ENCODE measurements around the gene BHLHA9. TPM values are rescaled to one million over a fixed set of nuclear protein-coding genes. Genes with fewer than 3 reads are reported as not detected.
A peak's percentile ranks its signal among the peaks of the same experiment; 100 is the strongest.

The BHLHA9 gene
- not detected for total RNA-seq

DNA sequence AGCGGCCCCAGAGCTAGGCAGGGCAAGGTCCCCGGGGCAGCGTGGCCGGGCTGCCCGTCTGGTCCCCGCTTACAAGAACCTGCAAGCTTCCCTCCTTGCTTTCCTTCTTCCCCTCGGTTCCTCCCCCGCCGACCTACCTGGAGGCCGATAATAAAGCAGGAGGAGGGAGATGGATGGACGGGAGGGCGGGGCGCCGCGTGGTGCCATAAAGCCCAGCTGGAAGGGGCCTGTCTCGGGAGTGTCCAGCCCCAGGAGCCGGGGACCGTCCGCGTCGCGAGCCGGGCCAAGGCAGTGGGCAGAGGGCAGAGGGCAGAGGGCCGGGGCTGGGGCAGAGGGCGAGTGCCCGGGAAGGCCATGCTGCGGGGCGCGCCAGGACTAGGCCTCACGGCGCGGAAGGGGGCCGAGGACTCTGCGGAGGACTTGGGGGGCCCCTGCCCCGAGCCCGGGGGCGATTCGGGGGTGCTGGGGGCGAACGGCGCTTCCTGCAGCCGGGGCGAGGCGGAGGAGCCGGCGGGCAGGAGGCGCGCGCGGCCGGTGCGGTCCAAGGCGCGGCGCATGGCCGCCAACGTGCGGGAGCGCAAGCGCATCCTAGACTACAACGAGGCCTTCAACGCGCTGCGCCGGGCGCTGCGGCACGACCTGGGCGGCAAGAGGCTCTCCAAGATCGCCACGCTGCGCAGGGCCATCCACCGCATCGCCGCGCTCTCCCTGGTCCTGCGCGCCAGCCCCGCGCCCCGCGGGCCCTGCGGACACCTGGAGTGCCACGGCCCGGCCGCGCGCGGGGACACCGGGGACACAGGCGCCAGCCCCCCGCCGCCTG is at the start of gene BHLHA9:
BHLHA9 (plus strand) TSS at position 235 of the 820 bp plus-strand sequence; CDS start at position 355, 120 bp downstream.
- peaks cover 13% of the 10 kb centered on the region for H3K4me1 Mint-ChIP-seq (ENCODE audit: low read depth)
- DNase-seq (no peak), ATAC-seq (no peak)
- no peaks in the 10 kb centered on the region for H3K9me3 Mint-ChIP-seq
- H3K27me3 Mint-ChIP-seq (ENCODE audit: low read depth): peaks cover 31% of the 10 kb centered on the region
- H3K4me3 Mint-ChIP-seq: peak within 1 kb of the TSS; percentile 90
- no peaks in the 10 kb centered on the region for H3K36me3 Mint-ChIP-seq (ENCODE audit: insufficient read depth)

DNA sequence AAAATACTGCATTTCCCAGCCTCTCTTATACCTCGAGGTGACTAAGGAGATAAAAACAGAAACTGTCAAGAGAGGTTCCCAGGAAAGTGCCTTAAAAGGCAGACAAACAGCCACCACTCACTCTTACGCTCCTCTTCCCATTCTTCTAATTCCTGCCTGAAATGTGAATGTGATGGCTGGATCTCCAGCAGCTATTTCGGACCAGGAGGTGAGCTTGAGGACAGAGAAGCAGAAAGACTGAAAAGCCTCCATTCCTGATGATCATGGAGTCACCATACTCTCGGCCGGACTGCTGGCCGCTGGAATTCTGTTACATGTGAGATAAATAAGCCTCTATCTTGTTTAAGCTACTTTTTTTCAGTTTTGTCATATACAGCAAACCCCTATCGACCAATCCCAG is 49.0 kb upstream of the BHLHA9 start:
- no peak overlapping the region for H3K4me3 Mint-ChIP-seq
- no peaks in the 10 kb centered on the region for H3K36me3 Mint-ChIP-seq (ENCODE audit: insufficient read depth)
- H3K27me3 Mint-ChIP-seq (ENCODE audit: low read depth): peaks cover 10% of the 10 kb centered on the region
- ATAC-seq (no peak), DNase-seq (no peak)
- H3K4me1 Mint-ChIP-seq (ENCODE audit: low read depth): peaks cover 1% of the 10 kb centered on the region
- no peaks in the 10 kb centered on the region for H3K9me3 Mint-ChIP-seq

DNA sequence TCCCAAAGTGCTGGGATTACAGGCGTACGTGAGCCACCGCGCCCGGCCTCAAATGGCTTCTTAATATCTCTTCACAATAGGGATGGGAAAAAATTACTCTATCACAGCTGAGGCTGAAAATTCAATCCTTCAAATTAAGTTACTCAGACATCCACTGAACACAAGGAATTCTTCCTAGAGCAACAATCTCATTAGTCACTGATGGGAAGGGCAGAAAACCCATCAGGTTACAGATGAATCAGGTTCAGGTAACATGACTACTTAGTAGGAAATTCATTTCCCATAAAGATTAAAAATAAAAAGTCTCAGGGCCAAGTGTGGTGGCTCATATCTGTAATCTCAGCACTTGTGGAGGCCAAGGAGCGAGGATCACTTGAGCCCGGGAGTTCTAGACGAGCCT is 47.9 kb upstream of the BHLHA9 start:
- Mint-ChIP-seq H3K27me3 (ENCODE audit: low read depth) (peaks cover 19% of the 10 kb centered on the region), H3K9me3 (no peaks in the 10 kb centered on the region), H3K4me1 (ENCODE audit: low read depth) (no peaks in the 10 kb centered on the region), H3K36me3 (ENCODE audit: insufficient read depth) (no peaks in the 10 kb centered on the region), H3K4me3 (no peak overlapping the region)
- ATAC-seq: no peak
- no peak for DNase-seq

DNA sequence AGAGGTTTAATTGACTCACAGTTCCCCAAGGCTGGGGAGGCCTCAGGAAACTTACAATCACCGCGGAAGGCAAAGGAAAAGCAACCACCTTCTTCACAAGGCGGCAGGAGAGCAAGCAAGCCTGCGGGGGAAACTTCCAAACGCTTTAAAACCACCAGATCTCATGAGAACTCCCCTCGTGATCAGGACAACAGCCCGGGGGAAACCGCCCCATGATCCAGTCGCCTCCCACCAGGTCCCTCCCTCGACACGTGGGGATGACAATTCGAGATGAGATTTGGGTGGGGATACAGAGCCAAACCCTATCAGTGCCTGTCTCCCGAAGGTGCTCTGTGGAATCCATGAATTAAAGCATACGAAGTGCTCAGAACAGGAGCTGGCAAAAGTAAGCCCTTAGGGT is 46.6 kb upstream of the BHLHA9 start:
- DNase-seq (no peak), ATAC-seq (no peak)
- Mint-ChIP-seq H3K9me3 (no peaks in the 10 kb centered on the region), H3K4me3 (no peak overlapping the region), H3K27me3 (ENCODE audit: low read depth) (peaks cover 28% of the 10 kb centered on the region), H3K4me1 (ENCODE audit: low read depth) (peaks cover 8% of the 10 kb centered on the region), H3K36me3 (ENCODE audit: insufficient read depth) (no peaks in the 10 kb centered on the region)

DNA sequence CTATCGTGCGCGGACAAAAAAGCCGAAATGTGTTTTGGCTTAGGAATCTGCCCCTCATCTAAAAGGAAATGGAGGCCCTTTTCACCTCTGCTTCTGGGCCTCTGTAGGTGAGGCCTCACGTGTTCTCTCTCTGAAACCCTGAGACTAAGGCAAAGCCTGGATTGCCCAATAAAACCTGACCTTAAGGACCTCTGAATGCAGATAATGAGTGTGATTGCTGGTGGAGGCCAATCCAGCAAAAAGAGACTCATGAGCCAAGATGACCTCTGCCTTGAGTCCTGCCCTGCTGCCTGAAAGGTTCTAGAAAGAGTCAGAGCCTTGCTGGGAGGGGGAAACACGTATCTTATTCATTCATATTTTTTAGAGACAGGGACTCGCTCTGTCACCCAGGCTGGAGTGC is 45.9 kb upstream of the BHLHA9 start:
- ATAC-seq (no peak), DNase-seq (no peak)
- Mint-ChIP-seq H3K36me3 (ENCODE audit: insufficient read depth) (no peaks in the 10 kb centered on the region), H3K9me3 (no peaks in the 10 kb centered on the region), H3K4me3 (no peak overlapping the region), H3K27me3 (ENCODE audit: low read depth) (peaks cover 28% of the 10 kb centered on the region), H3K4me1 (ENCODE audit: low read depth) (peaks cover 8% of the 10 kb centered on the region)

DNA sequence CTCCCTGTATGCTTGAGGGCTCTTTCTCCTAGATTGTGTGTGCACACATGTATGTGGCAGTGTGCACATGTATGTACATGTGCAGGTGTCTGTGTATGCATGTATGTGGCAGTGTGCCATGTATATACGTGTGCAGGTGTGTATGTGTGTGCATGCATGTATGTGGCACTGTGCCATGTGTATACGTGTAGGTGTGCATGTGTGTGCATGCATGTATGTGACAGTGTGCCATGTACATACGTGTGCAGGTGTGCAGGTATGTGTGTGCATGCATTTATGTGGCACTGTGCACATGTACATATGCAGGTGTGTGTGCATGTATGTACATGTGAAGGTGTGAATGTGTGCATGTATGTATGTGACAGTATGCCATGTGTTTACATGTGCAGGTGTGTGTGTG is 43.9 kb upstream of the BHLHA9 start:
- ATAC-seq (no peak), DNase-seq (no peak)
- Mint-ChIP-seq H3K4me1 (ENCODE audit: low read depth) (peaks cover 13% of the 10 kb centered on the region), H3K27me3 (ENCODE audit: low read depth) (peaks cover 39% of the 10 kb centered on the region), H3K9me3 (no peaks in the 10 kb centered on the region), H3K4me3 (no peak overlapping the region), H3K36me3 (ENCODE audit: insufficient read depth) (no peaks in the 10 kb centered on the region)

DNA sequence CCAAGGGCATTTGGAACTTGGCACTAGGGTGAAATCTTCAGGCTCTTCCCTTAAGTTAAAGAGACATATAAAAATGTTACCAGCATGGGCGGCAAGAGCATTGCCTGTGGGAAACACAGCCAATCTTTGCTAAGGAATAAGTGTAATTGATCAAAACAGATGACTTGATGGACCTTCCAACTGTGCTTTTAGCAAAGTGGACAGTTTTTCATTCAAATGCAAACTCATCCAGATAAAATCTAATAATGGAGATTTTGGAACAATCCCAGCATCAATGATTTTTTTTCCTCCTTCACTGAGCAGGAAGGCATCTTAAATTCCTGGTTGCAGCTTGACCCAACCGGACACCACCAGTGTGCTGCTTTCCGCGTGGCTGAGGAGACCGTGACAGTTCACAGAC is 42.9 kb upstream of the BHLHA9 start:
- no peaks in the 10 kb centered on the region for H3K36me3 Mint-ChIP-seq (ENCODE audit: insufficient read depth)
- DNase-seq (no peak), ATAC-seq (no peak)
- peaks cover 17% of the 10 kb centered on the region for H3K4me1 Mint-ChIP-seq (ENCODE audit: low read depth)
- no peaks in the 10 kb centered on the region for H3K9me3 Mint-ChIP-seq
- H3K27me3 Mint-ChIP-seq (ENCODE audit: low read depth): peaks cover 46% of the 10 kb centered on the region
- H3K4me3 Mint-ChIP-seq: peak overlapping the region; percentile 81

GRCh38 chr17:1227917-1228780 is 42.1 kb upstream of the BHLHA9 start:
- peaks cover 51% of the 10 kb centered on the region for H3K27me3 Mint-ChIP-seq (ENCODE audit: low read depth)

DNA sequence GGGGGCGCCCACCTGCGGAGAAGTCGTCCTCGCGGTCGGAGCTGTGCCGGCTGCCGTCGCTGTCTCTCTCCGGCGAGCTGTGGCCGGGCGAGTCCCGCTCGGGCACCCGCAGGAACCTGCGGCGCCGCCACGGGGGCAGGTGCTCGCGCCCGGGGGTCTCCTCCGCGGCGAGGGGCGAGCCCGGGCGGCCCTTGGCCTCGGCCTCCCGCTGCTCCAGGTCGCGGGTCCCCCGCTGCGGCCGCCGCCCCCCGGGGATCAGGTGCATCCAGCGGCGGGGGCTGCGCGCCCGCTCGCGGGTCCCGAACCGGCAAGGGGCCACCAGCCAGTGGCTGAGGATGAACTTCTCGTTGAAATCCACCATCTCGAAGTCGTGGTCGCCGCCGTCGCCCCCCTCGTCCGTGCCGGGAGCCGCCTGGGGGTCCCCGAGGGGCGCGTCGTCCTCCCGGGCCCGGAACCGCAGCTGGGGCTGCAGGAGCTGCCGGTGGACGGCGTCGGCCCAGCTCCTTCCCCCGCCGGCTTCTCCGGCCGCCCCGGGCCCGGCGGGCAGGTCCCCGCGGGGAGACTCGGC is 41.4 kb upstream of the BHLHA9 start:
- Mint-ChIP-seq H3K36me3 (ENCODE audit: insufficient read depth) (no peaks in the 10 kb centered on the region), H3K4me3 (no peak overlapping the region), H3K4me1 (ENCODE audit: low read depth) (peaks cover 17% of the 10 kb centered on the region), H3K27me3 (ENCODE audit: low read depth) (peaks cover 51% of the 10 kb centered on the region), H3K9me3 (no peaks in the 10 kb centered on the region)
- DNase-seq (no peak), ATAC-seq (peak; percentile 29 to 31)

More at GRCh38 chr17:1227917-1228780, 42.1 kb upstream of the BHLHA9 start:
- peak; percentile 11 for DNase-seq
- Mint-ChIP-seq H3K9me3 (no peaks in the 10 kb centered on the region), H3K4me1 (ENCODE audit: low read depth) (peaks cover 17% of the 10 kb centered on the region), H3K4me3 (peak overlapping the region; percentile 81), H3K36me3 (ENCODE audit: insufficient read depth) (no peaks in the 10 kb centered on the region)
- peak; percentile 36 for ATAC-seq

DNA sequence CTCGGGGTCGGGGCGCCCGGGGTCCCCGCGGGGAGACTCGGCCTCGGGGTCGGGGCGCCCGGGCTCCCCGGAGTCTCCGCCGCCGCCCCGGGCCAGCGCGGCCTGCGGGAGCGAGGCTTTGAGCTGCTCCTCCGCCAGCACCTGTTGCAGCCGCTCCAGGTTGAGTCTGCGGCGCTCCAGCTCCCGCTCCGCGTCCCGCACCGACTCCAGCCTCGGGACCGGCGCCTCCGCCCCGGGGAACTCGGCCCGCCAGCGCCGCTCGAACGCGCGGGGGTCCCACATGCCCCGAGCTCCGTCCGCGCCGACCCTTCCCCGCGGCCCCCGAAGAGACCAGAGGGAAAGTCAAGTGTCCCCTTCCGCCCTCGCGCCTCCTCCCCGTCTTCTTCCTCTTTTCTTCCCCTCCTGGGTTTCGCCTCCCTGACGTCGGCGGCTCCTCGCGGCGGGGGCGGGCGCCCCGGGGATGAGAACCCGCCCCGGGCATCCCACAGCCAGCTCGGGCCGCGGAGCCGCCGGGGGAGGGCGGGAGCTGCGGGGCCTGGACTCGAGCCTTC is 40.8 kb upstream of the BHLHA9 start:
- Mint-ChIP-seq H3K9me3 (no peaks in the 10 kb centered on the region), H3K27me3 (ENCODE audit: low read depth) (peaks cover 55% of the 10 kb centered on the region), H3K4me1 (ENCODE audit: low read depth) (peaks cover 17% of the 10 kb centered on the region), H3K36me3 (ENCODE audit: insufficient read depth) (no peaks in the 10 kb centered on the region), H3K4me3 (peak overlapping the region; percentile 54)
- peak; percentile 50 to 57 for ATAC-seq
- peak; percentile 39 for DNase-seq

DNA sequence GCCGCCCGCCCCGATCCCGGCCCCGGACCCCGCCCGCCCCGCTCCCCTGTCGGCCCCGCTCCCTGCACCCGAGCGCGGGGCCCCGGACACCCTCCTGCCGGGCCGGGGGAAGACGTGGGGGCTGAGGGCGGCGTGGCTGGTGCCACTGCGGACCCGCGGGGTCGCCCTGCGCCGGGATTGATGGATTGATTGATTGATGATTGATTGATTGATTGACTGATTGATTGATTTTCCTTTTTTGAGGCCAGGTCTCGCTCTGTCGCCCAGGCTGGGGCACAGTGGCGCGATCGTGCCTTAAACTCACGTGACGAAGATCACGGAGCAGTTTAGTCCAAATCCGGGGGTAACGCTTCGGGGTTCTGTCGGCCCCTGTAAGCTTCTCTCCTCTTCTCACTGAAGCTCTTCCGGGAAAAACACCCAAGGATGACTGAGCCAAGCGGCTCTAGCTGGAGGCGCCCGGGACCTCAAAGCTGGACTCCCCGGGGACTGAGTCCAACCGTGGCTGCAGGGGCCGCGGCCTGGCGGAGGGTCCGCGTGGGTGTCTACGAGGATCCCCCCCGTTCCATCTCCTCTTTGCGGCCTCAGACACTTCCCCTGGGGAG is 40.2 kb upstream of the BHLHA9 start:
- DNase-seq (no peak), ATAC-seq (no peak)
- Mint-ChIP-seq H3K27me3 (ENCODE audit: low read depth) (peaks cover 58% of the 10 kb centered on the region), H3K36me3 (ENCODE audit: insufficient read depth) (no peaks in the 10 kb centered on the region), H3K4me3 (peak overlapping the region; percentile 84), H3K9me3 (no peaks in the 10 kb centered on the region), H3K4me1 (ENCODE audit: low read depth) (peaks cover 17% of the 10 kb centered on the region)

DNA sequence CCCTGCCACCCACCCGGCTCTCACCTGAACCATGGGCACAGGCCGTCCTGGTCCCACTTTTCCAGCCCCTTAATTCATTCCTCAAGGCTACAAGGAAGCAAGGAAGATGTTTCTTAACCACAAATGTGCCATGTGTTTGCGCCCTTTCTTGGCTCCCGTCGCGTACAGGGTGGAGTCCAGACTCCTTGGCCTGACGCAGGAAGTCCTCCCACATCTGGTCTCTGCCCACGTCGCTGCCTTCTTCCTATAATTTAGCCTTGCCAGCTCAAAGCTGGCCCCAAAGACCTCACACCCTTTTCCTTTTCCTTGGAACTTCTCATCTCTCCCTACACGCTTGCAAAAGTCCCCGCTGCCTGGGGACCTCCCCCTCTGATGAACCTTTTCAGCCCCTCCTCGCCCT is 38.8 kb upstream of the BHLHA9 start:
- Mint-ChIP-seq H3K36me3 (ENCODE audit: insufficient read depth) (no peaks in the 10 kb centered on the region), H3K9me3 (no peaks in the 10 kb centered on the region), H3K4me1 (ENCODE audit: low read depth) (peaks cover 17% of the 10 kb centered on the region), H3K4me3 (peak overlapping the region; percentile 41), H3K27me3 (ENCODE audit: low read depth) (peaks cover 50% of the 10 kb centered on the region)
- DNase-seq (no peak), ATAC-seq (no peak)

GRCh38 chr17:1232331-1232730 is 37.9 kb upstream of the BHLHA9 start:
- Mint-ChIP-seq H3K27me3 (ENCODE audit: low read depth) (peaks cover 43% of the 10 kb centered on the region), H3K36me3 (ENCODE audit: insufficient read depth) (no peaks in the 10 kb centered on the region)
- no peak for ATAC-seq

GRCh38 chr17:1232786-1233185 is 37.5 kb upstream of the BHLHA9 start:
- no peak overlapping the region for H3K4me3 Mint-ChIP-seq
- no peaks in the 10 kb centered on the region for H3K36me3 Mint-ChIP-seq (ENCODE audit: insufficient read depth)
- H3K4me1 Mint-ChIP-seq (ENCODE audit: low read depth): peaks cover 14% of the 10 kb centered on the region
- peaks cover 39% of the 10 kb centered on the region for H3K27me3 Mint-ChIP-seq (ENCODE audit: low read depth)
- no peak for ATAC-seq
- H3K9me3 Mint-ChIP-seq: no peaks in the 10 kb centered on the region
- no peak for DNase-seq

More at GRCh38 chr17:1232331-1232730, 37.9 kb upstream of the BHLHA9 start:
- no peaks in the 10 kb centered on the region for H3K9me3 Mint-ChIP-seq
- H3K4me3 Mint-ChIP-seq: no peak overlapping the region
- peaks cover 17% of the 10 kb centered on the region for H3K4me1 Mint-ChIP-seq (ENCODE audit: low read depth)
- DNase-seq: no peak

All from activated T-cell treated with anti-CD3 and anti-CD28 coated beads, Interleukin-2, amount 50 U/mL, for 4 hours (primary cell).